Motor neuron (in vitro differentiated cells): Measurements from ENCODE around the gene GRP. TPM values are rescaled to one million over a fixed set of nuclear protein-coding genes. Genes with fewer than 3 reads are reported as not detected.
"Not testable (repeated sequence)": the region's sequence is repeated elsewhere in the genome, so short reads cannot be mapped to it uniquely, and the experiment has no call there.

Experiments used
- ATAC-seq, 8 experiments: fragments of 200-7000 bp; cut with Tn5 transposase; replicated peaks in 6 of 8; 2 replicates each; pipeline ENCODE4 v1.8.0; 2021; ENCODE audit warnings: mild to moderate bottlenecking in 8 of 8, moderate library complexity in 8 of 8
- H3K27ac ChIP-seq, 2 donors: fragments of 250-450 bp; sonication (Bioruptor Pico); 2 replicates each; pipeline ENCODE4 v1.9.0; 2021; ENCODE audit warnings: antibody characterized with exemption in 2 of 2, mild to moderate bottlenecking in 2 of 2, moderate library complexity in 1 of 2
- H3K4me1 ChIP-seq, 2 donors: fragments of 250-450 bp; sonication (Bioruptor Pico); replicated peaks in 1 of 2; 2 replicates each; pipeline ENCODE4 v1.6.1; 2021; ENCODE audit warnings: antibody characterized with exemption in 2 of 2, mild to moderate bottlenecking in 2 of 2, moderate library complexity in 1 of 2
- H3K4me3 ChIP-seq, 5 donors: fragments of 250-450 bp; sonication (Bioruptor Pico); 2 replicates each; pipeline ENCODE4 v1.9.0; 2021; ENCODE audit warnings: antibody characterized with exemption in 5 of 5, mild to moderate bottlenecking in 5 of 5, moderate library complexity in 4 of 5
- WGBS, 10 experiments: fragments of 450-650 bp; shearing (Covaris generic); methylation state at CpG; one replicate each; pipeline ENCODE4 v1.0.0; 2022; 5-methylcytosine and 5-hydroxymethylcytosine counted together
- in situ Hi-C, 9 experiments: fragments of 400-800 bp; cut with MboI; loops; one replicate each; pipeline ENCODE4 v1.15.0; 2021; ENCODE audit warnings: low sequenced_read_pairs in 9 of 9, low pct_unique_long_range_greater_than_20kb in 2 of 9; ENCODE audit not compliant: unreplicated experiment in 9 of 9
- total RNA-seq, 8 experiments: library from RNA; unstranded; fragments of 300-600 nt; gene quantifications; 2 replicates each; pipeline versions ENCODE4 v1.2.3 to v1.2.4, GENCODE V29; 2022

The GRP gene
- total RNA-seq, 8 experiments from 2014 or later: 2.2 TPM; not detected in 7

DNA sequence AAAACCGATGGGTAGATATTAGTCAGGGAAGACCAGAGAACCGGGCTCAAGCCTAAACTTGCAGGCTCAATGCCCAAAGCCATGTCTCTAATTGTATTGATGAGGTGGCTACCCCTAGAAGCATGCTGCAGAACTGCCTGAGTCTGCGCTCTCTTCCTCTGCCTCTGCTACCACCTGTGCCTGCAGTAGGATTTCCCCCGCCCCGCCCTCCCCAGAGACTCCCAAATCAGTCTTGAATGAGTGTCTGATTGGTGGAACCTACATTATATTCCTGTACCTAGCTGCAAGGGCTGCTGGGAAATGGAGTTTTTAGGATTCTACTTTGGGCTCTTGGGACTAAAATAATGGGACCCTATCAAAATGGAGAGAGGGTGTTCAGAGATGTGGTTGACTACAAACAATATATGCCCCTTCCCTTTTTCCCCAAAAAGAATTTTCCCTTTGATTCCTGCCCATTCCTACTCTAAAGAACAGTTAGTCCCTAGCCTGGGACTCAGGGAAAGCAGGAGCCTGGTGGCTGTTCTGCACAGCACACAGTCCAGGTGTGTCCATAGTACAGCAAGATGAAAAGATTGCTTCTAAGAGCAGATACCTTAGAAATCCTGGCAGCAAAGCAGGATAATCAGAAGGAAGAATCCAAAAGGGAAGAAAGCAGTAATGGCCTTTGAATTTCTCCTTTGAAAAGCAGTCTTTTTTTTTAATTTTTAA, 12.5 kb downstream of the GRP start:
- WGBS, 10 experiments: 80 to 100% (median 94%) methylated on average over 1 to 4 of the region's 5 CpGs; no CpG with 5 or more reads in 1 of the 10 experiments
- in situ Hi-C loops: no loop called here
- H3K27ac ChIP-seq: no peak overlapping the region
- H3K4me1 ChIP-seq: no peaks in the 10 kb centered on the region
- no peak for ATAC-seq
- no peak overlapping the region for H3K4me3 ChIP-seq

DNA sequence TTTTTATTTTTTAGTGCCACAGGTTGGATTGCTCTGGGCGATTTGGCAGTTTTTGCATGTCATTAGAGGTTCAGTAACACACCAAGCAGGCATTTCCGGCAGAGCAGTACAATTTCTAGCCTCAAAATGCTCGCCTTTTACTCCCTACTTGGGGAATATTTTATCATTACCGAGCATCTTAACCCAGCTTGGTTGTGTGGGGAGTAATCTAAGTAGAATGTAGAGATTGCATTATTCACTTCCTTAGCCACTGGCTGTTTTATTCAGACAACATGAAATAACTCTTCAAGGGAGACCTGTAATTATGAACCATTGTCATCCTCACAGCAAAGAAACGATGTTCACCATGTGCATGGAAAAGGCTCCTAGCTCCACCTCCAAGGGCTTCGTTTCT, 13.1 kb downstream of the GRP start:
- no peak for ATAC-seq
- H3K4me1 ChIP-seq: no peaks in the 10 kb centered on the region
- in situ Hi-C loops: no loop called here
- 0 to 90% (median 33%) methylated on average over 1 to 6 of the region's 6 CpGs; no CpG with 5 or more reads in 1 of the 10 experiments for WGBS, 10 experiments
- H3K27ac ChIP-seq: no peak overlapping the region
- no peak overlapping the region for H3K4me3 ChIP-seq

DNA sequence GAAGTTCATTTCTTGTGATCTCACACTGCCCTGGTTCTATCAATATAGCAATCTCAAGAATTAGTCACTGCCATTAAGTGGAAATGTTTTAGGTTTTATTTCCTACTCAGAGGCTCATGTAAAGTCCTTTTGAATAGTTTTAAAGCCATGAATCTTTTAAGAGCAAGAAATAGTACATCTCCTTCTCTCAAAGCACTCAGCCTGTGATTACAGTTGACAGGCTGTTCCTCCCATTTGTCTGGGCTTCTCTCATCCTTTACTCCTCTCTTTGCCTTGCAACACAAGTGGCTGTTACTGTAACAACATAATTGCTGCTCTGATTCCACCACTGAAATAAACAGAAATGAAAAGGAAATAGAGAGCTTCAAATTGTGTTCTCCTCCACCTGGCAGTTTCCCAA, 18.4 kb downstream of the GRP start:
- Histone ChIP-seq H3K4me3 (no peak overlapping the region), H3K27ac (no peak overlapping the region), H3K4me1 (no peaks in the 10 kb centered on the region)
- in situ Hi-C loops: no loop called here
- ATAC-seq: peak in 2 of 8 experiments; percentile 35 to 36

DNA sequence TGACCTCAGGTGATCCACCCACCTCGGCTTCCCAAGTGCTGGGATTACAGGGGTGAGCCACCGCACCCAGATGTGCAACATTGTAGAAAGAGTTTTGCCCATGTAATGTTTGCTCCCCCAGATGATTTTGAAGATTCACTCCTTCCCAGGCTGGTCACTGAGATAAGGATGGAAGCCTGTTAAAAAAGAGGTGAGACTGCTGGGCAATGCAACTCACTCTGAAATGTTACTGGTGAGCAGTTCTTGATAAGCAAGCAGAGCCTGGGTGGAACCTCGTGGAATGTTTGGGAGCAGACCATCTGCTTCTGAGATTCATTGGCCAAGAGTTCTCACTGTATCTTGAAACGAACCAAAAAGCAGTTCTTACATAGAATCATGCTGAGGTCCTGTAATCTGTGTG, 19.7 kb downstream of the GRP start:
- Histone ChIP-seq H3K4me1 (no peaks in the 10 kb centered on the region), H3K27ac (no peak overlapping the region), H3K4me3 (no peak overlapping the region)
- in situ Hi-C loops: no loop called here
- WGBS, 10 experiments: 0 to 86% (median 60%) methylated on average over 1 to 4 of the region's 4 CpGs; no CpG with 5 or more reads in 2 of the 10 experiments
- no peak for ATAC-seq

DNA sequence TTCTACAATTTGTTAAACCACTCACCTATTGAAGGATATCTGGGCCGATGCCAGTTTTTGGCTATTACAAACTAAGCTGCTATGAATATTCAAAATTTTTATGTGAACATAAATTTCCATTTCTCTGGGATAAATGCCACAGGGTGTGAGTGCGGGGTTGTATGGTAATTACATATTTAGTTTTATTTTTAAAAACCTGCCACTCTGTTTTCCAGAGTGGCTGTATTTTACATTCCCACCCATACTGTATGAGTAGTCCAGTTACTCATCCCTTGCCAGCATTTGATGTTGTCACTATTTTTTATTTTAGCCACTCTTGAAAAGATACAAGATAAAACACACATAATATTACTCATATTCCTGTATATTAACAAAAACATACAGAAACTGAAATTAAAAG, 22.9 kb downstream of the GRP start:
- in situ Hi-C loops: no loop called here
- no peaks in the 10 kb centered on the region for H3K4me1 ChIP-seq
- peak in 3 of 8 experiments; percentile 89 to 94 (median 94) for ATAC-seq
- H3K27ac ChIP-seq: no peak overlapping the region
- no peak overlapping the region for H3K4me3 ChIP-seq
- WGBS, 10 experiments: 0 to 100% (median 82%) methylated on average over 1 to 2 of the region's 2 CpGs; no CpG with 5 or more reads in 1 of the 10 experiments

DNA sequence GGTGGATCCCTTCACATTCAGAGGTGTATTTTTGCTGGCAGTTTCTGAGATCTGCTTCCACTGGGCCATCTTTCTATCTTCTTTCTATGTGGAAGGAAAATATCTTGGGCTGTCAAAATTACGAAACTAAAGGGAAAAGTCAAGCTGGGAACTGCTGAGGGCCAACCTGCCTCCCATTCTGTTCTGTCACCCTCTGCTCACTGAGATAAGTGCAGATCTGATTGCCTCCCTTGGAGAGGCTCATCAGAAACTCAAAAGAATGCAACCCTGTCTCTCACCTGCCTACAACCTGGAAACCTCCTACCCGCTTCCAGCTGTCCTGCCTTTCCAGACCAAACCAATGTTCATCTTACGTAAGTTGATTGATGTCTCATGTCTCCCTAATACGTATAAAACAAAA, 26.8 kb downstream of the GRP start:
- 54 to 100% (median 66%) methylated on average over 1 to 4 of the region's 4 CpGs; no CpG with 5 or more reads in 4 of the 10 experiments for WGBS, 10 experiments
- Histone ChIP-seq H3K4me1 (no peaks in the 10 kb centered on the region), H3K4me3 (no peak overlapping the region), H3K27ac (no peak overlapping the region)
- in situ Hi-C loops: no loop called here
- ATAC-seq: no peak

DNA sequence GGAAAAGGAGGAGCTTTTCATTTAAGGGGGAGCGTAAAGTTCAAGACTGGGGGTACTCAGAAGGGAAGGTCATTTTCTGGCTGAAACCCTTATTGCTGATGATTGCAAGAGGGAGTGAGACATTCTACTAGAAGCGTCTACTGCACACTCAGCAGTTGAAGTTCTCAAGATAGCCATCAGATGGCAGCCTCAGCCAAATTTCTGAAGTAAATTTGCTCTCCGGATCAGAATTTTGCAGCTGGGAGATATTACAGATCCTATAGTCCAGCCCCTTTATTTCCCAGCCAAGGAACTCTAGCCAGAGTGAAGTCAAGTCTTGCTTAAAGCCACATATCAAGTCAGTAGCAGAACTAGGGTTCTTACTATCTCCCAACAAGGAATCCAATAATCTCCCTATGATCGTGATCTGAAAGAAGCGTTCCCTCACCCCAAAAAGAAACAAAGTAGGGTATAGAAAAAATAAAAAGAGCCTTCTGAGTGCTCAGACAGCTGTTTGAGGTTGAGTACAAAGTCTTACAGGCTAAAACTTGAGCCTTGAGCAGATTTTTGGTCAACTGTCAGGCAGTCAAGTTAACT, 29.3 kb downstream of the GRP start:
- H3K4me1 ChIP-seq: no peaks in the 10 kb centered on the region
- in situ Hi-C loops: no loop called here
- no peak overlapping the region for H3K4me3 ChIP-seq
- H3K27ac ChIP-seq: no peak overlapping the region
- peak; percentile 63 to 100 (median 73) for ATAC-seq
- WGBS, 10 experiments: 0 to 67% (median 8%) methylated on average over 1 to 5 of the region's 5 CpGs

DNA sequence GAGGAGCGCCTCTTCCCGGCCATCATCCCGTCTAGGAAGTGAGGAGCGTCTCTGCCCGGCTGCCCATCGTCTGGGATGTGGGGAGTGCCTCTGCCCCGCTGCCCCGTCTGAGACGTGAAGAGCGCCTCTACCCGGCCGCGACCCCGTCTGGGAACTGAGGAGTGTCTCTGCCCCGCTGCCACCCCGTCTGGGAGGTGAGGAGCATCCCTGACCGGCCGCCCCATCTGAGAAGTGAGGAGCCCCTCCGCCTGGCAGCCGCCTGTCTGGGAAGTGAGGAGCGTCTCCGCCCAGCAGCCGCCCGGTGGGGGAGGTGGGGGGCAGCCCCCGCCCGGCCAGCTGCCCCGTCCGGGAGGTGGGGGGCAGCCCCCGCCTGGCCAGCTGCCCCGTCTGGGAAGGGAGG, 35.5 kb downstream of the GRP start:
- H3K4me1 ChIP-seq, ATAC-seq, H3K27ac ChIP-seq, H3K4me3 ChIP-seq, in situ Hi-C loops: not testable (repeated sequence)
- no CpG with 5 or more reads among the region's 30 CpGs for WGBS, 10 experiments

DNA sequence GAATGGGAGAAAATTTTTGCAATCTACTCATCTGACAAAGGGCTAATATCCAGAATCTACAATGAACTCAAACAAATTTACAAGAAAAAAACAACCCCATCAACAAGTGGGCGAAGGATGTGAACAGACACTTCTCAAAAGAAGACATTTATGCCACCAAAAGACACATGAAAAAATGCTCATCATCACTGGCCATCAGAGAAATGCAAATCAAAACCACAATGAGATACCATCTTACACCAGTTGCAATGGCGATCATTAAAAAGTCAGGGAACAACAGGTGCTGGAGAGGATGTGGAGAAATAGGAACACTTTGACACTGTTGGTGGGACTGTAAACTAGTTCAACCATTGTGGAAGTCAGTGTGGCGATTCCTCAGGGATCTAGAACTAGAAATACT, 41.9 kb downstream of the GRP start:
- 100% methylated on average over 1 of the region's 3 CpGs; no CpG with 5 or more reads in 9 of the 10 experiments for WGBS, 10 experiments
- ATAC-seq, H3K4me3 ChIP-seq, H3K4me1 ChIP-seq, in situ Hi-C loops, H3K27ac ChIP-seq: not testable (repeated sequence)

DNA sequence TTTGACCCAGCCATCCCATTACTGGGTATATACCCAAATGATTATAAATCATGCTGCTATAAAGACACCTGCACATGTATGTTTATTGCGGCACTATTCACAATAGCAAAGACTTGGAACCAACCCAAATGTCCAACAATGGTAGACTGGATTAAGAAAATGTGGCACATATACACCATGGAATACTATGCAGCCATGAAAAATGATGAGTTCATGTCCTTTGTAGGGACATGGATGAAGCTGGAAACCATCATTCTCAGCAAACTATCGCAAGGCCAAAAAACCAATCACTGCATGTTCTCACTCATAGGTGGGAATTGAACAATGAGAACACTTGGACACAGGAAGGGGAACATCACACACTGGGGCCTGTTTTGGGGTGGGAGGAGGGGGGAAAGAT, 42.3 kb downstream of the GRP start:
- H3K4me1 ChIP-seq, H3K4me3 ChIP-seq, in situ Hi-C loops, ATAC-seq, H3K27ac ChIP-seq: not testable (repeated sequence)
- WGBS, 10 experiments: 20 to 80% methylated on average over 1 of the region's 2 CpGs; no CpG with 5 or more reads in 8 of the 10 experiments

DNA sequence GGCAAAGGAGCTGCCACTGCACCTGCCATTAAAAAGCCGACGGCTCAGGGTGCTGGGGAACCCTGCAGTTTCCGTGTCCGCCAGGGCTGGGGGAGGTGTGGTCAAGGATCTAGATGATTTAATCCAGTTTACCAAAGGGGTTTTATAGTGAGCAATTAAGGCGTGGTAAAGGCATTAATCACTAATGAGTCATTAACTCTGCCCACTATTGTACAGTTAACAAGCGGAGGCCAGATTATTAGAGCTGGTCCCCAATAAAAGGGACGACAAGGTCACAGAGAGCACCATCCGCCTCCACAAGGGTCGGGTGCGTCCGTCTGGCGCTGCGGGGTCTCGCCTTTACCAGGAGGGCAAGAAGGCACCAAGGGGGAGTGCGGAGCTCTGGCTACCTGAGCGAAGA, 43.7 kb downstream of the GRP start:
- peak in 1 of 8 experiments; percentile 49 for ATAC-seq
- WGBS, 10 experiments: 7 to 88% (median 35%) methylated on average over 1 to 12 of the region's 16 CpGs; no CpG with 5 or more reads in 3 of the 10 experiments
- in situ Hi-C loops: no loop called here
- H3K4me1 ChIP-seq: peaks cover 0 to 4% of the 10 kb centered on the region in 2 donors
- H3K27ac ChIP-seq: no peak overlapping the region
- no peak overlapping the region for H3K4me3 ChIP-seq

DNA sequence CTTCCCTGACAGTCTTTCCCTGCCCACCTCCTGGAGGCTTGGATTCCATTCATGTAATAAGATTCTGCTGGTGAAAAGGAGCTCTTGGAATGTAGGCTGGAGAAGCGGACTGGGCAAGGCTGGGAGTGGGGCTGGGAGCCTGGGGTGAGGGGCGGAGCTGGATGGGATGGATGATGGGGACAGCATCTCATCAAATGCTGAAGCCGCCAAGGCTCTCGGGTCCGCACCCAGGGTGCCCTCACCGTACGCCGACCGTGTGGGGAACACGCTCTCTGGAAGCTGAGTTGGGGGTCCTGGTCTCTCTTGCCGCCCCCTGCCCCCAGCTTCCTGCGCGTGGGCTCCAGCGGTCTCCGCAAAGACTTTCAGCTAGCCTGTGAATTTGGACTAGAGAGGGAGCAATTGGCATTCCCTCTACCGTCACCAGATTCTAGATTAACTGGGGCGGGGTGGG, 44.2 kb downstream of the GRP start:
- in situ Hi-C loops: no loop called here

DNA sequence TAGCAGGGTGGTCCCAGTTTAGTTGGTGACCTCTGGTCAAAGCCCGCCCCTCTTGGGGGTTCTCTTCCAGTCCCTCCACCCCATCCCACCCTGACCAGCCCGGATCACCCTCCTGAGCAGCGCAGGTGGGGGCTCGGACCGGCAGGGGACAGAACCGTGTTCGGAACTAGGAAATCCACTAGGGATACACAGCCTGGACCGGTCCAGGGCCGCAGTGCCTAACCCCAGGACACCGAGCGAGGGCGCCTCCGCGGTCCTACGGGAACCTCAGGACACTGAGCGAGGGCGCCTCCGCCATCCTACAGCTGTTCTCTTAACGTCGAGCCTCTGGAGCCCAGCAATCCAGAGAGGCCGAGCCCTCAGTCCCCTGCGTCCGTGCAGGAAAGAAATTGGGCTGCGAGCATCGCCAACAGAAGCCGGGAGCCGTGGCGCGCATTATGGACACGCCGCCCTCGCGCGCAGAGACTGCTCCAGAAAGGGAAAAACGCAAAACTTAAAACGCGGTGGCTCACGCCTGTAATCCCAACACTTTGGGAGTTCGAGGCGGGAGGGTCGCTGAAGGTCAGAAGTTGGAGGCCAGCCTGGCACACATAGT, 44.8 kb downstream of the GRP start:
- 0 to 12% (median 5%) methylated on average over 1 to 26 of the region's 41 CpGs; no CpG with 5 or more reads in 6 of the 10 experiments for WGBS, 10 experiments
- Histone ChIP-seq H3K27ac (no peak overlapping the region), H3K4me3 (no peak overlapping the region), H3K4me1 (peaks cover 0 to 4% of the 10 kb centered on the region in 2 donors)
- in situ Hi-C loops: no loop called here
- no peak for ATAC-seq

More for the DNA sequence above, 44.2 kb downstream of the GRP start:
- Histone ChIP-seq H3K4me3 (no peak overlapping the region), H3K27ac (no peak overlapping the region), H3K4me1 (peaks cover 0 to 4% of the 10 kb centered on the region in 2 donors)
- WGBS, 10 experiments: 0 to 10% (median 3%) methylated on average over 2 to 7 of the region's 17 CpGs; no CpG with 5 or more reads in 4 of the 10 experiments
- no peak for ATAC-seq
